ENCODE data around the gene LRRC26.

DNA sequence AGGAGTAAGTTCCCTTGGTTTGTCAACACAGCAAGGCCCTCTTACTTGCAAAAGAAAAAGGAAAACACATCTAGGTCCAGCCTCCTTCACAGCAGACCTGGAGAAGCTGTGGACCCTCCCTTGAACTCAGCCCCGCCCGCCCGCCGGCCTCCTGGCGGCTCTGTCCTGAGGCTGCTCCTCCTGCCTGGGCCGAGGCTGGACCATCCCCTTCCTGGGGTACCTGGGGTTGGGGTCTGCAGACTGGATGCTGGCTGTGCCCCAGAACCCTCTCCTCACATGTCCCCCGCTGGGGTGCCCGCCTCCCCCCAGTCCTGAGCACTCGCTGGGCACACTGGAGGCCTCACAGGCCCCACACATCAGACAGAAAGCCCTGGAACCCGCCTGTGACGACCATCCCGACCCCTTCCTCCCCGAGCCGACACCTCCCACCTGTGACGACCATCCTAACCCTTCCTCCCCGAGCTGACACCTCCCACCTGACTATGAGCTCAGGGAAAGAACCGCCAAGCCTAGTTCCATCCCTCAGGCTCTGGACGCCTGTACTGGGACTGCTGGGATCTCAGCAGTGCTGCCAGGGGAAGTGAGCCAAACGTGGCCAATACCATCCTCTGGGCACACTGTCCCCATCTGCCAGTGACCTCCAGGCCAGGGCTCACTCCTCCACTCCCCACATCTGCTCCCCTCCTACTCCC is 9.2 kb upstream of the LRRC26 start:
- TF ChIP-seq POLR2AphosphoS5 (IDR thresholded peaks at IDR 0.05; ENCODE audit: insufficient read depth, low read depth, low read length) (no peak), EZH2 (IDR thresholded peaks at IDR 0.05; ENCODE audit: borderline replicate concordance, low read depth, low read length, severe bottlenecking) (no peak), POLR2A (IDR thresholded peaks at IDR 0.05; ENCODE audit: low read depth, low read length) (no peak), JUN (IDR thresholded peaks at IDR 0.05; ENCODE audit: borderline replicate concordance, insufficient read depth, insufficient read length, low read depth) (no peak), GATA2 (IDR thresholded peaks at IDR 0.05; ENCODE audit: insufficient read depth, insufficient read length, low read depth, low read length) (no peak), FOS (IDR thresholded peaks at IDR 0.05; ENCODE audit: borderline replicate concordance, insufficient read depth, low read length) (no peak), MYC (IDR thresholded peaks at IDR 0.05; ENCODE audit: low read depth, low read length) (no peak)
- TF ChIP-seq, protein P1, sequence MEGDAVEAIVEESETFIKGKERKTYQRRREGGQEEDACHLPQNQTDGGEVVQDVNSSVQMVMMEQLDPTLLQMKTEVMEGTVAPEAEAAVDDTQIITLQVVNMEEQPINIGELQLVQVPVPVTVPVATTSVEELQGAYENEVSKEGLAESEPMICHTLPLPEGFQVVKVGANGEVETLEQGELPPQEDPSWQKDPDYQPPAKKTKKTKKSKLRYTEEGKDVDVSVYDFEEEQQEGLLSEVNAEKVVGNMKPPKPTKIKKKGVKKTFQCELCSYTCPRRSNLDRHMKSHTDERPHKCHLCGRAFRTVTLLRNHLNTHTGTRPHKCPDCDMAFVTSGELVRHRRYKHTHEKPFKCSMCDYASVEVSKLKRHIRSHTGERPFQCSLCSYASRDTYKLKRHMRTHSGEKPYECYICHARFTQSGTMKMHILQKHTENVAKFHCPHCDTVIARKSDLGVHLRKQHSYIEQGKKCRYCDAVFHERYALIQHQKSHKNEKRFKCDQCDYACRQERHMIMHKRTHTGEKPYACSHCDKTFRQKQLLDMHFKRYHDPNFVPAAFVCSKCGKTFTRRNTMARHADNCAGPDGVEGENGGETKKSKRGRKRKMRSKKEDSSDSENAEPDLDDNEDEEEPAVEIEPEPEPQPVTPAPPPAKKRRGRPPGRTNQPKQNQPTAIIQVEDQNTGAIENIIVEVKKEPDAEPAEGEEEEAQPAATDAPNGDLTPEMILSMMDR (IDR thresholded peaks at IDR 0.05; ENCODE audit: extremely low read depth in 1 of 2, insufficient read depth in 1 of 2, low read depth in 1 of 2, low read length in 2 of 2) = no peak
- TF ChIP-seq, protein P2, sequence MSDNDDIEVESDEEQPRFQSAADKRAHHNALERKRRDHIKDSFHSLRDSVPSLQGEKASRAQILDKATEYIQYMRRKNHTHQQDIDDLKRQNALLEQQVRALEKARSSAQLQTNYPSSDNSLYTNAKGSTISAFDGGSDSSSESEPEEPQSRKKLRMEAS (IDR thresholded peaks at IDR 0.05; ENCODE audit: insufficient read depth, insufficient read length) = no peak

All from endothelial cell of umbilical vein (primary cell).